Embryonic facial prominence (tissue), 1 donor: ENCODE results near the gene RCBTB2.

Experiments used
- DNase-seq: peaks from one replicate; pipeline ENCODE4 v3.0.0-alpha.2; 2016; ENCODE audit errors: extremely low spot score

RCBTB2 gene

GRCh38 chr13:48449656-48450055 is 83.2 kb downstream of the RCBTB2 start:
- DNase-seq: no peak

GRCh38 chr13:48448959-48449614 is 83.8 kb downstream of the RCBTB2 start:
- DNase-seq: no peak

- no peak for DNase-seq
Observed at GRCh38 chr13:48448285-48448958, 84.5 kb downstream of the RCBTB2 start.

GRCh38 chr13:48446464-48446863 is 86.4 kb downstream of the RCBTB2 start:
- no peak for DNase-seq

GRCh38 chr13:48443442-48444208 is 89.3 kb downstream of the RCBTB2 start:
- no peak for DNase-seq
